ENCODE data around the gene MRPL23.

DNA sequence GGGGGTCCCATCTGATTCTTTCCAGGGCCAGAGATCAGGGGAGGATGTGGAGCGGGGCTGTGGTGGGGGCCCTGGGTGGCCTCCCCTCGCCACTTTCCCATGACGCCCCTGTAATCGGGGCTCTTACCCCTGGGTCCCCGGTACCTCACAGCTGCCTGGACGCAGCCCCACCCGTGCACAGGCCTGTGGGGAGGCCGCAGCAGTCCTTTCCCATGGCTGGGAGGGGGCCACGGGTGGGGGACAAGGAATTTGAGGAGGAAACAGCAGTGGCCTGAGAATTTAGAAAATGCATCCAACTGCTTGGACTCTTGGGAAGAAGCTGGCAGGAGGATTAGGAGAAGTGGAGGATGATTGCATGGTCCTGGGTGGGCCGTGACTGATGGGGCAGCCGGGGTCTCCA, 32.5 kb downstream of the MRPL23 start:
- TF ChIP-seq FOS (IDR thresholded peaks at IDR 0.05; ENCODE audit: borderline replicate concordance, insufficient read depth, low read length): no peak
- TF ChIP-seq, protein P1, sequence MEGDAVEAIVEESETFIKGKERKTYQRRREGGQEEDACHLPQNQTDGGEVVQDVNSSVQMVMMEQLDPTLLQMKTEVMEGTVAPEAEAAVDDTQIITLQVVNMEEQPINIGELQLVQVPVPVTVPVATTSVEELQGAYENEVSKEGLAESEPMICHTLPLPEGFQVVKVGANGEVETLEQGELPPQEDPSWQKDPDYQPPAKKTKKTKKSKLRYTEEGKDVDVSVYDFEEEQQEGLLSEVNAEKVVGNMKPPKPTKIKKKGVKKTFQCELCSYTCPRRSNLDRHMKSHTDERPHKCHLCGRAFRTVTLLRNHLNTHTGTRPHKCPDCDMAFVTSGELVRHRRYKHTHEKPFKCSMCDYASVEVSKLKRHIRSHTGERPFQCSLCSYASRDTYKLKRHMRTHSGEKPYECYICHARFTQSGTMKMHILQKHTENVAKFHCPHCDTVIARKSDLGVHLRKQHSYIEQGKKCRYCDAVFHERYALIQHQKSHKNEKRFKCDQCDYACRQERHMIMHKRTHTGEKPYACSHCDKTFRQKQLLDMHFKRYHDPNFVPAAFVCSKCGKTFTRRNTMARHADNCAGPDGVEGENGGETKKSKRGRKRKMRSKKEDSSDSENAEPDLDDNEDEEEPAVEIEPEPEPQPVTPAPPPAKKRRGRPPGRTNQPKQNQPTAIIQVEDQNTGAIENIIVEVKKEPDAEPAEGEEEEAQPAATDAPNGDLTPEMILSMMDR (IDR thresholded peaks at IDR 0.05; ENCODE audit: extremely low read depth in 1 of 2, insufficient read depth in 1 of 2, low read depth in 1 of 2, low read length in 2 of 2): no peak
- no peak for TF ChIP-seq POLR2A (IDR thresholded peaks at IDR 0.05; ENCODE audit: low read depth, low read length)
- no peak for TF ChIP-seq POLR2AphosphoS5 (IDR thresholded peaks at IDR 0.05; ENCODE audit: insufficient read depth, low read depth, low read length)
- TF ChIP-seq EZH2 (IDR thresholded peaks at IDR 0.05; ENCODE audit: borderline replicate concordance, low read depth, low read length, severe bottlenecking): no peak
- no peak for TF ChIP-seq GATA2 (IDR thresholded peaks at IDR 0.05; ENCODE audit: insufficient read depth, insufficient read length, low read depth, low read length)
- TF ChIP-seq, protein P2, sequence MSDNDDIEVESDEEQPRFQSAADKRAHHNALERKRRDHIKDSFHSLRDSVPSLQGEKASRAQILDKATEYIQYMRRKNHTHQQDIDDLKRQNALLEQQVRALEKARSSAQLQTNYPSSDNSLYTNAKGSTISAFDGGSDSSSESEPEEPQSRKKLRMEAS (IDR thresholded peaks at IDR 0.05; ENCODE audit: insufficient read depth, insufficient read length): no peak
- no peak for TF ChIP-seq MYC (IDR thresholded peaks at IDR 0.05; ENCODE audit: low read depth, low read length)
- TF ChIP-seq JUN (IDR thresholded peaks at IDR 0.05; ENCODE audit: borderline replicate concordance, insufficient read depth, insufficient read length, low read depth): no peak
